Measurements from ENCODE around the gene SELENBP1. TPM values are rescaled to one million over a fixed set of nuclear protein-coding genes. Genes with fewer than 3 reads are reported as not detected.

SELENBP1 gene
- total and polyA plus RNA-seq, 9 of the 15 experiments (the other 6 are each of a cell fraction or from before 2014, with no cell fraction given), result 25.8 to 81.2 (median 47.1) TPM

GRCh38 chr1:151346769-151347522 lies 25.6 kb downstream of the SELENBP1 start, which contains the start of gene RFX5 (continued):
- no peak for TF ChIP-seq SETDB1 (IDR thresholded peaks at IDR 0.05; ENCODE audit: low read length)
- 0 out of 2 replicates have a peak, but pooled peaks have one; percentile 7 for TF ChIP-seq ZNF384 (IDR thresholded peaks at IDR 0.05; ENCODE audit: low read depth, low read length)
- no peak for TF ChIP-seq POLR3A (IDR thresholded peaks at IDR 0.05; ENCODE audit: borderline replicate concordance, extremely low read depth, insufficient read depth, insufficient read length)
- TF ChIP-seq KAT8 (IDR thresholded peaks at IDR 0.05; ENCODE audit: low read depth), result no peak
- TF ChIP-seq PML (IDR thresholded peaks at IDR 0.05; ENCODE audit: low read length), result peak; percentile 48; the same call in 1 of the 2 replicates
- TF ChIP-seq HDAC2 (IDR thresholded peaks at IDR 0.05), result no peak
- TF ChIP-seq NELFE (IDR thresholded peaks at IDR 0.05; ENCODE audit: insufficient read depth, insufficient read length), result no peak
- TF ChIP-seq NCOA1 (IDR thresholded peaks at IDR 0.05; ENCODE audit: low read depth), result no peak; the same call in 1 of the 2 replicates
- no peak for TF ChIP-seq SRSF9 (IDR thresholded peaks at IDR 0.05; ENCODE audit: borderline replicate concordance, low read depth, low read length)
- peak; percentile 41; the same call in 1 of the 2 replicates for TF ChIP-seq BRD4 (IDR thresholded peaks at IDR 0.05)
- no peak for TF ChIP-seq ZNF212 (CRISPR knock-in tag; IDR thresholded peaks at IDR 0.05)
- TF ChIP-seq XRCC3 (IDR thresholded peaks at IDR 0.05), result no peak
- TF ChIP-seq ZSCAN32 (CRISPR knock-in tag; IDR thresholded peaks at IDR 0.05), result no peak
- no peak for TF ChIP-seq ZNF146 (CRISPR knock-in tag; IDR thresholded peaks at IDR 0.05; ENCODE audit: unreplicated experiment)
- TF ChIP-seq ZSCAN29 (IDR thresholded peaks at IDR 0.05), result no peak
- TF ChIP-seq NR2C1 (IDR thresholded peaks at IDR 0.05), result no peak; the same call in 1 of the 2 replicates
- no peak for TF ChIP-seq NR2C1 (tag; IDR thresholded peaks at IDR 0.05)
- no peak for TF ChIP-seq ARID2 (IDR thresholded peaks at IDR 0.05)
- no peak; the same call in 1 of the 2 replicates for TF ChIP-seq USF2 (CRISPR knock-in tag; IDR thresholded peaks at IDR 0.05)
- no peak; the same call in 1 of the 2 replicates for TF ChIP-seq CEBPG (CRISPR knock-in tag; IDR thresholded peaks at IDR 0.05)
- TF ChIP-seq CEBPG (tag; conservative IDR thresholded peaks at IDR 0.05 in 1 of 2, IDR thresholded peaks at IDR 0.05 in 1 of 2), result no peak; a peak in 1 of 4 replicates
- TF ChIP-seq ZBTB8A (IDR thresholded peaks at IDR 0.05; ENCODE audit: partially characterized antibody), result no peak
- peak; percentile 49; the same call in 1 of the 2 replicates for TF ChIP-seq RFX1 (IDR thresholded peaks at IDR 0.05)
- TF ChIP-seq SIX5 (IDR thresholded peaks at IDR 0.05; ENCODE audit: borderline replicate concordance in 1 of 2, insufficient read depth in 1 of 2, low read depth in 1 of 2, low read length in 2 of 2), result no peak
- TF ChIP-seq ZNF24 (IDR thresholded peaks at IDR 0.05), result no peak
- TF ChIP-seq GABPB1 (CRISPR knock-in tag; IDR thresholded peaks at IDR 0.05), result peak; percentile 45; the same call in 1 of the 2 replicates
- TF ChIP-seq ZNF280A (IDR thresholded peaks at IDR 0.05; ENCODE audit: low read depth, partially characterized antibody), result no peak
- peak in 1 of 2 experiments; percentile 45; a peak in 1 of 4 replicates for TF ChIP-seq ZNF639 (CRISPR knock-in tag; conservative IDR thresholded peaks at IDR 0.05 in 1 of 2, IDR thresholded peaks at IDR 0.05 in 1 of 2)
